ENCODE results near the gene NDUFA6. TPM values are rescaled to one million over a fixed set of nuclear protein-coding genes. Genes with fewer than 3 reads are reported as not detected.

The NDUFA6 gene
- total and polyA plus RNA-seq, 10 of the 15 experiments (the other 5 are each of a cell fraction or from before 2014, with no cell fraction given), result 85.9 to 511 (median 128) TPM

DNA sequence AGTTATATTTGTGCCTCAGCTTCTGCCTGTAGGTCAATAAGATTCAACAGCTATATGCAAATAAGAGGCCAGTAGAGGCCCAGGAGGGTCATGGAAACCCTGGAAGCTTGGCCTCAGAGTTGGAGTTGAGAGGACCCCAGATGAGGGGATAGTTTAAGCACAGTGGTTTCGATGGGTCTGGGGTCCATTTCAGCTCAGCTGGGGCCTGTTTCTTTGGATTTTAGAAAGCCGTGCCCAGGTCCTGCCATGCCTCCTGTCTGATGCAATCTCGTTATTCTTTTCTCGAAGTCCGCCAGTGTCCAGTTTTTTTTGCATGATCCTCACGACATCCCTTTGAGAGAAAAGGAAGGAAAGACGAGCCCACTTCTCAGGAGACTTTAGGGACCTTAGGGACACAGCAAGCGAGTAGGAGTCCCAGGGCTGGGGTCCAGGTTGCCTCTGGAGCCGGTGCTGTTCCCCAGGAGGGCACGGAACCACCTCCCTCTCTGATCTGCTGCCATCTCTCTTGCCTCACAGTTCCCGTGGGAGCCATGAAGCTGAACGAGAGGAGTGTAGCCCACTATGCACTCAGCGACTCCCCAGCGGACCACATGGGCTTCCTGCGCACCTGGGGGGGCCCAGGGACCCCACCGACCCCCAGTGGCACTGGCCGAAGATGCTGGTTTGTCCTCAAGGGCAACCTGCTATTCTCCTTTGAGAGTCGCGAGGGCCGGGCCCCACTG lies 13.6 kb downstream of the NDUFA6 start:
- H3K4me3 ChIP-seq, result no peak overlapping the region
- SMC1A ChIA-PET (ENCODE audit: uncharacterized antibody, unreplicated experiment), result interaction anchor here (1.1 kb wide), 1 partner anchor 109 kb away, joined by 3 read pairs; no protein-coding TSS in a partner anchor

More for the DNA sequence above, 13.6 kb downstream of the NDUFA6 start:
- H3K27me3 ChIP-seq (replicated peaks in 1 of 2; ENCODE audit: control insufficient read depth in 2 of 2, insufficient read depth in 2 of 2, low read length in 1 of 2), result no peaks in the 10 kb centered on the region
- peaks cover 15% of the 10 kb centered on the region for H3K4me1 ChIP-seq (ENCODE audit: control insufficient read depth, insufficient read depth, low read length)
- H3K4me2 ChIP-seq (ENCODE audit: control insufficient read depth, insufficient read depth), result no peak overlapping the region
- no peaks in the 10 kb centered on the region; a peak in 1 of 4 replicates for H3K36me3 ChIP-seq (ENCODE audit: control insufficient read depth in 2 of 2, insufficient read depth in 2 of 2, low read length in 1 of 2)
- ATAC-seq (no peak), FAIRE-seq (no peak), DNase-seq (ENCODE audit: low read depth, low spot score) (no peak)
- ChIA-PET CTCF (no interaction called here), POLR2A (interaction anchor here (0.5 kb wide), 1 partner anchor 18 kb away, joined by 3 read pairs; no protein-coding TSS in a partner anchor), RAD21 (ENCODE audit: unreplicated experiment) (no interaction called here)
- no peak overlapping the region for H2AFZ ChIP-seq (ENCODE audit: control insufficient read depth, low read depth, low read length)
- peaks cover 17% of the 10 kb centered on the region for H3K79me2 ChIP-seq (ENCODE audit: control insufficient read depth, insufficient read depth, low read length)
- no peaks in the 10 kb centered on the region for H3K9me3 ChIP-seq (replicated peaks; ENCODE audit: control insufficient read depth, insufficient read depth, low read length)
- in situ Hi-C loops (cut with MboI) (no loop called here), intact Hi-C loops (cut with micrococcal nuclease; ENCODE audit: unreplicated experiment) (no loop called here)
- H3K9ac ChIP-seq (ENCODE audit: control insufficient read depth, insufficient read depth, low read length), result no peak overlapping the region
- H4K20me1 ChIP-seq (ENCODE audit: control insufficient read depth, insufficient read depth), result no peaks in the 10 kb centered on the region
- no peak overlapping the region for H3K27ac ChIP-seq (ENCODE audit: control insufficient read depth, insufficient read depth)
- no peak for TF ChIP-seq EZH2 (IDR thresholded peaks at IDR 0.05; ENCODE audit: borderline replicate concordance, control insufficient read depth, low read depth, low read length)
- no peak for TF ChIP-seq ZBED1 (IDR thresholded peaks at IDR 0.05; ENCODE audit: borderline replicate concordance)
- TF ChIP-seq KDM1A (IDR thresholded peaks at IDR 0.05; ENCODE audit: borderline replicate concordance), result no peak
- no peak for TF ChIP-seq ZBTB33 (IDR thresholded peaks at IDR 0.05)
- no peak for TF ChIP-seq CBX5 (IDR thresholded peaks at IDR 0.05; ENCODE audit: low read depth)
- TF ChIP-seq MYC (IDR thresholded peaks at IDR 0.05; ENCODE audit: insufficient read depth, insufficient read length, insufficient replicate concordance, low read length, severe bottlenecking), result no peak
- TF ChIP-seq RELA (IDR thresholded peaks at IDR 0.05; ENCODE audit: borderline replicate concordance, partially characterized antibody), result no peak
- no peak for TF ChIP-seq GABPA (IDR thresholded peaks at IDR 0.05; ENCODE audit: low read depth)
- no peak for TF ChIP-seq SUPT20H (IDR thresholded peaks at IDR 0.05; ENCODE audit: borderline replicate concordance, control insufficient read depth, low read depth, low read length)
- TF ChIP-seq USF1 (IDR thresholded peaks at IDR 0.05; ENCODE audit: borderline replicate concordance, extremely low read length, insufficient read depth, low read depth, low read length), result no peak
- no peak for TF ChIP-seq BACH1 (IDR thresholded peaks at IDR 0.05; ENCODE audit: borderline replicate concordance)
- TF ChIP-seq IKZF1 (conservative IDR thresholded peaks at IDR 0.05), result no peak
- no peak for TF ChIP-seq BHLHE40 (IDR thresholded peaks at IDR 0.05; ENCODE audit: borderline replicate concordance in 1 of 2, low read depth in 2 of 2, low read length in 1 of 2)
- TF ChIP-seq POLR2AphosphoS2 (IDR thresholded peaks at IDR 0.05; ENCODE audit: low read depth, low read length), result no peak
- TF ChIP-seq ZNF622 (IDR thresholded peaks at IDR 0.05), result no peak
- TF ChIP-seq MEF2B (IDR thresholded peaks at IDR 0.05; ENCODE audit: partially characterized antibody, poor library complexity, severe bottlenecking), result no peak
- no peak for TF ChIP-seq RB1 (IDR thresholded peaks at IDR 0.05; ENCODE audit: borderline replicate concordance)
- no TSS peak for BruUV-seq (replicated peaks)
- 85% methylated on average over 20 of the region's 20 CpGs for WGBS (ENCODE audit: insufficient coverage, insufficient replicate concordance, low lambda C conversion rate, missing lambda C conversion rate)

Measured in GM12878 (cell line).